ENCODE data around the gene TUT1.

The TUT1 gene

GRCh38 chr11:62547691-62548281 is 43.5 kb downstream of the TUT1 start:
- no peak overlapping the region for H3K27ac ChIP-seq (ENCODE audit: low read depth, low read length)
- H3K79me2 ChIP-seq (ENCODE audit: insufficient read depth, low read length), result no peaks in the 10 kb centered on the region
- no peaks in the 10 kb centered on the region for H3K9me3 ChIP-seq (ENCODE audit: insufficient read depth, low read length)
- TF ChIP-seq EZH2phosphoT487 (conservative IDR thresholded peaks at IDR 0.05; ENCODE audit: low read length) (no peak), CTCF (IDR thresholded peaks at IDR 0.05; ENCODE audit: insufficient read depth, low read length, poor library complexity, severe bottlenecking) (no peak)
- no peak overlapping the region for H3K9ac ChIP-seq (ENCODE audit: low read length)
- no peak overlapping the region for H3K4me3 ChIP-seq (ENCODE audit: insufficient read depth, low read length, poor library complexity, severe bottlenecking)
- H3K4me2 ChIP-seq (ENCODE audit: low read depth, low read length, poor library complexity, severe bottlenecking), result no peak overlapping the region
- H2AFZ ChIP-seq (ENCODE audit: low read depth, low read length, severe bottlenecking), result no peak overlapping the region
- no peaks in the 10 kb centered on the region for H3K9me2 ChIP-seq (replicated peaks; ENCODE audit: insufficient read depth, low read length)
- no peaks in the 10 kb centered on the region for H4K20me1 ChIP-seq (ENCODE audit: low read depth, low read length)
- H3F3A ChIP-seq (ENCODE audit: insufficient read depth), result peaks cover 7% of the 10 kb centered on the region; the same call in 1 of the 2 replicates
- no peaks in the 10 kb centered on the region for H3K36me3 ChIP-seq (ENCODE audit: low read length)
- H3K27me3 ChIP-seq (ENCODE audit: low read length), result no peaks in the 10 kb centered on the region

DNA sequence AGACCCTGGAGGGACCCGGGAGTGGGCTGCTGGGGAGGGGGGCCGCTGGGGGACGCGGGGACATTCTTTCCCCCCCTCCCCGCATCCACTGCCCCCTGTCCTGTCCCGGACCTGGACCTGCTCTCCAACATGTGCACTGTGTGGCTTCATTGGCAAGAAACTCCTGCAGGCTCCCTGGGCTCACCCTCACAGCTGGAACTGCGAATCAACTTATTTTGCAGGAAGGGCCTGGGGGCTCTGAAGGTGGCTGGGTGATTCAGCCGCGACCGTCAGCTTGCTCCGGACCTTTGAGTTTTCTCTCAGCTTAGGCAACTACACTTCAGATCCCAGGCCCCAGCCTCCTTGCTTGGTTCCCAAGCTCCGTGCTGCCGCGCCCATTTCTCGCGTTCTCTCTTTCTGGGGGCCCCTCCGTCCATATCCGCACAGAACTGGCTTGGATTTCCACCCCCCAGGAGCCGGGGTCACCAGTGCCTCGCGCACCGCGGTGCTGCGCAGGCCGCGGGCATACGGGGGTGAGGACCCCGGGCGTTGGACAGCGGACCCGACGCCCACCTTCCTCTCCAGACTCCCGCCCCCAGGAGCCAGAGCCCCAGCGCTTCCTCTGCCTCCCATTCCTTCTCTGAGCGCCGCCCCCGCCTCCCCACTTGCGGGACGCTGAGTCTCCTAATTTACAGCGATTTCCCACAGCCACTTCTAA is 44.2 kb downstream of the TUT1 start:
- Histone ChIP-seq H3K27me3 (ENCODE audit: low read length) (no peaks in the 10 kb centered on the region), H3K36me3 (ENCODE audit: low read length) (no peaks in the 10 kb centered on the region), H3K9me3 (ENCODE audit: insufficient read depth, low read length) (no peaks in the 10 kb centered on the region), H3K9me2 (replicated peaks; ENCODE audit: insufficient read depth, low read length) (no peaks in the 10 kb centered on the region), H3K4me3 (ENCODE audit: insufficient read depth, low read length, poor library complexity, severe bottlenecking) (no peak overlapping the region), H3K27ac (ENCODE audit: low read depth, low read length) (no peak overlapping the region), H2AFZ (ENCODE audit: low read depth, low read length, severe bottlenecking) (no peak overlapping the region), H3F3A (ENCODE audit: insufficient read depth) (0 out of 2 replicates have a peak, but pooled peaks cover 3% of the 10 kb centered on the region), H3K79me2 (ENCODE audit: insufficient read depth, low read length) (no peaks in the 10 kb centered on the region), H3K9ac (ENCODE audit: low read length) (no peak overlapping the region), H4K20me1 (ENCODE audit: low read depth, low read length) (no peaks in the 10 kb centered on the region), H3K4me2 (ENCODE audit: low read depth, low read length, poor library complexity, severe bottlenecking) (no peak overlapping the region)
- TF ChIP-seq CTCF (IDR thresholded peaks at IDR 0.05; ENCODE audit: insufficient read depth, low read length, poor library complexity, severe bottlenecking), result no peak
- no peak for TF ChIP-seq EZH2phosphoT487 (conservative IDR thresholded peaks at IDR 0.05; ENCODE audit: low read length)

DNA sequence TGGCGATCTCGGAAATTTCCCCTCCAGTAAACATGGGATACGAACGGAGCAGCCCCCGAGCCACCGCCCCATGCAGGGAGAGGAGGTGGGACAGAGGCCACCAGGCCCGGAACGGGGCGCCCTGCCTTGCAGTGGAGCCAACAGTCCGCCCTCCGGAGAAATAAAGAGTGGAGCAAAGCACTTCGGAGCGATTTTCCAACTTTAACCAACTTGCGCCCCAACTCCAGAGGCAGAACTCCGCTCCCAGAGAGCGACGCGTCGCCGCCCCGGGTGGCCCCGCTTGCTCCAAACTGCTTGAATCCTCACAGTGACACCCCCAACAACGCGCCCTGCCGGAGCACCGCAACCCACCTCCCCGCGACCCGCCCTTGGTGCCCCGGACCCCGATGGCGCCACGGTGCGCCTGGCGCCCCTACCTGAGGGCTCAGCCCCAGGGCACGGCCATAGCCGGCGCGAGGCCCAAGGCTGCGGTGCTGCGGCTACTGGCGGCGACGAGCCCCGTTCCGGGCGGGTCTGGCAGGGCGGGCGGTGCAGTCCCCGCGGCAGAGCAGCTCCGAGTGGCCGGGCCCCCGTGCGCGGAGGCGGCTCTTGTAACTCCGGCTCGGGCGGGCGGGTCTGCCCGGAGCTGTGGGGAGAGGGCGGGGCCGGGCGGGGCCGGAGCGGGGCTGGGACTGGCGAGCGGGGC is 44.9 kb downstream of the TUT1 start, which contains the start of gene AHNAK:
AHNAK (minus strand) TSS at position 563 of the 685 bp plus-strand sequence. CDS start 10,708 bp downstream, outside the sequence.
- Histone ChIP-seq H2AFZ (ENCODE audit: low read depth, low read length, severe bottlenecking) (no peak within 1 kb of the TSS), H3K9me2 (replicated peaks; ENCODE audit: insufficient read depth, low read length) (no peaks in the 10 kb centered on the region), H3K79me2 (ENCODE audit: insufficient read depth, low read length) (no peaks in the 10 kb centered on the region), H3K4me2 (ENCODE audit: low read depth, low read length, poor library complexity, severe bottlenecking) (peak within 1 kb of the TSS; percentile 12), H3F3A (ENCODE audit: insufficient read depth) (no peaks in the 10 kb centered on the region), H3K9me3 (ENCODE audit: insufficient read depth, low read length) (no peaks in the 10 kb centered on the region), H3K9ac (ENCODE audit: low read length) (no peak within 1 kb of the TSS), H3K27ac (ENCODE audit: low read depth, low read length) (no peak within 1 kb of the TSS), H3K4me3 (ENCODE audit: insufficient read depth, low read length, poor library complexity, severe bottlenecking) (no peak within 1 kb of the TSS), H4K20me1 (ENCODE audit: low read depth, low read length) (no peaks in the 10 kb centered on the region), H3K36me3 (ENCODE audit: low read length) (no peaks in the 10 kb centered on the region), H3K27me3 (ENCODE audit: low read length) (no peaks in the 10 kb centered on the region)
- TF ChIP-seq EZH2phosphoT487 (conservative IDR thresholded peaks at IDR 0.05; ENCODE audit: low read length) (no peak), CTCF (IDR thresholded peaks at IDR 0.05; ENCODE audit: insufficient read depth, low read length, poor library complexity, severe bottlenecking) (no peak)
